Gastroesophageal sphincter (tissue), 4 donors: ENCODE measurements around the gene FOXJ1. TPM values are rescaled to one million over a fixed set of nuclear protein-coding genes. Genes with fewer than 3 reads are reported as not detected.

ENCODE experiments used
- ATAC-seq: fragments of 150-250 bp; one replicate; pipeline ENCODE4 v1.9.1; 2016; ENCODE audit warnings: mild to moderate bottlenecking, moderate library complexity
- H3K27ac ChIP-seq, 4 donors: fragments of 200-600 bp; sonication (generic) in 3 of 4; 1 replicate in 3 of 4; 2 replicates in 1 of 4; pipeline ENCODE4 v1.5.1; 2016 to 2019
- H3K27me3 ChIP-seq: fragments of 200-600 bp; sonication (generic); one replicate; pipeline ENCODE4 v1.5.1; 2019
- H3K36me3 ChIP-seq, 2 donors: fragments of 200-600 bp; sonication (generic); one replicate each; pipeline ENCODE4 v1.5.1; 2019; ENCODE audit warnings: control low read depth in 1 of 2
- H3K4me1 ChIP-seq, 3 donors: fragments of 200-600 bp; sonication (generic); 1 replicate in 2 of 3; 2 replicates in 1 of 3; pipeline ENCODE4 v1.5.1; 2016 to 2019; ENCODE audit warnings: control low read depth in 2 of 3
- H3K4me3 ChIP-seq, 2 donors: fragments of 200-600 bp; sonication (generic); one replicate each; pipeline ENCODE4 v1.5.1; 2019; ENCODE audit warnings: mild to moderate bottlenecking in 1 of 2, moderate library complexity in 1 of 2
- H3K9me3 ChIP-seq, 3 donors: fragments of 200-600 bp; sonication (generic); one replicate each; pipeline ENCODE4 v1.5.1; 2017 to 2019; ENCODE audit warnings: control low read depth in 2 of 3
- EP300 ChIP-seq: sonication (generic); formaldehyde crosslinking; IDR thresholded peaks from one replicate; pipeline ENCODE4 v1.6.1; 2017; ENCODE audit warnings: antibody characterized with exemption, mild to moderate bottlenecking
- POLR2A ChIP-seq, 2 donors: fragments of 450-650 bp; IDR thresholded peaks; one replicate each; pipeline ENCODE4 v1.6.1; 2017; ENCODE audit warnings: antibody characterized with exemption in 2 of 2, mild to moderate bottlenecking in 2 of 2, moderate library complexity in 1 of 2
- POLR2AphosphoS5 ChIP-seq: sonication (generic); formaldehyde crosslinking; IDR thresholded peaks from one replicate; pipeline ENCODE4 v1.6.1; 2017; ENCODE audit warnings: antibody characterized with exemption
- WGBS, 2 donors: methylation state at CpG; one replicate each; pipeline ENCODE4 v1.1.5; 2018; ENCODE audit warnings: low coverage in 1 of 2; 5-methylcytosine and 5-hydroxymethylcytosine counted together
- total RNA-seq, 4 donors: library from RNA; depleted of rRNA; stranded (reverse); fragments of >200 nt; gene quantifications; one replicate each; pipeline ENCODE4 v1.1.0, GENCODE V29; 2016
- TF ChIP-seq, protein P1 (sequence below), 4 experiments: fragments of 200-600 bp in 2 of 4; fragments of 450-650 bp in 2 of 4; sonication (generic) in 1 of 4; IDR thresholded peaks; one replicate each; pipeline ENCODE4 v1.5.1; 2017 to 2019; ENCODE audit warnings: antibody characterized with exemption in 4 of 4, mild to moderate bottlenecking in 2 of 4, moderate library complexity in 2 of 4

The FOXJ1 gene
- total RNA-seq, 4 donors from 2014 or later = not detected

DNA sequence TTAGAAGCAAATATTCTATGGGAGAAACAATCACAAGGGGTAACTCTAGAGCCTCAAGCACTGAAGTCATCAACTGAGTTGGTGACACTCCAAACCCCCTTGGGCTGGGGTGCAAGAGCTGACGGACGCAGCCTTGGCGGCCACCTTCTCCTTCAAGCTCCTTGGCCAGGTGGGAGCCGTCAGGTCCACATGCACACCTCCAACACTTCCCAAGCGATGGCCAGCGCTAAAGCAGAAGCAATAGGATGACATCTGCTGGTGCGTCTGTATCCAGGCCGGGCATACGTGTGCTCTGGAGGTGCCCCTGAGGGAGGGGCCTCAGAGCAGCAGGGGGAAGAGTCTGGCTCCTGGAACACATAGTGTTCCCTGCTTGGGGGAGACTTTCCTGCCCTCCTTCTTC is 12.2 kb upstream of the FOXJ1 start:
- peaks cover 0 to 18% (median 0%) of the 10 kb centered on the region in 3 donors for H3K4me1 ChIP-seq
- no peak overlapping the region for H3K27ac ChIP-seq
- H3K27me3 ChIP-seq = no peaks in the 10 kb centered on the region
- no peak overlapping the region for H3K4me3 ChIP-seq
- no peaks in the 10 kb centered on the region for H3K9me3 ChIP-seq
- ATAC-seq = no peak
- TF ChIP-seq, protein P1, sequence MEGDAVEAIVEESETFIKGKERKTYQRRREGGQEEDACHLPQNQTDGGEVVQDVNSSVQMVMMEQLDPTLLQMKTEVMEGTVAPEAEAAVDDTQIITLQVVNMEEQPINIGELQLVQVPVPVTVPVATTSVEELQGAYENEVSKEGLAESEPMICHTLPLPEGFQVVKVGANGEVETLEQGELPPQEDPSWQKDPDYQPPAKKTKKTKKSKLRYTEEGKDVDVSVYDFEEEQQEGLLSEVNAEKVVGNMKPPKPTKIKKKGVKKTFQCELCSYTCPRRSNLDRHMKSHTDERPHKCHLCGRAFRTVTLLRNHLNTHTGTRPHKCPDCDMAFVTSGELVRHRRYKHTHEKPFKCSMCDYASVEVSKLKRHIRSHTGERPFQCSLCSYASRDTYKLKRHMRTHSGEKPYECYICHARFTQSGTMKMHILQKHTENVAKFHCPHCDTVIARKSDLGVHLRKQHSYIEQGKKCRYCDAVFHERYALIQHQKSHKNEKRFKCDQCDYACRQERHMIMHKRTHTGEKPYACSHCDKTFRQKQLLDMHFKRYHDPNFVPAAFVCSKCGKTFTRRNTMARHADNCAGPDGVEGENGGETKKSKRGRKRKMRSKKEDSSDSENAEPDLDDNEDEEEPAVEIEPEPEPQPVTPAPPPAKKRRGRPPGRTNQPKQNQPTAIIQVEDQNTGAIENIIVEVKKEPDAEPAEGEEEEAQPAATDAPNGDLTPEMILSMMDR (IDR thresholded peaks at IDR 0.05) = no peak
- TF ChIP-seq POLR2A (IDR thresholded peaks at IDR 0.05) (no peak), POLR2AphosphoS5 (no peak), EP300 (no peak)
- WGBS, 2 donors = 100% methylated on average over 1 of the region's 9 CpGs; no CpG with 5 or more reads in 1 of the 2 donors
- H3K36me3 ChIP-seq = no peaks in the 10 kb centered on the region

DNA sequence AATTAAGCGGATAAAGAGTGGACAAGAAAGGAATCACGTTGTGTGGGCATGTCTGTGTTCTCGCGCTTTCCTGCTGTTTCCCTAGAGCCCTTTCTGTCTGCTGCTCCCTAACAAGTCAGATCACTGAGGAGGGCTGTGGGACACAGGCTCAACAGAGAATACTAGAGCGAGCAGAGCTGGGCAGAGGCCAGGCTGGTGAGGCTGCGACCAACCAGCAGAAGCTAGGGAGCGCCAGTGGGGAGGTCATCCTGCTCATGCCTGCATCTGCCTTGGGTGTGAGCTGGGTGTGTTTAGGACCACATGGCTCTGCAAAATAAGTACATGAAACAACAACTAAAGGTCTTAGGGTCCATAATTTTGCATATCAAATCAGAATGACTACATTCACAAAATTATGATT is 11.5 kb upstream of the FOXJ1 start:
- H3K27ac ChIP-seq = no peak overlapping the region
- no peak overlapping the region for H3K4me3 ChIP-seq
- no peaks in the 10 kb centered on the region for H3K9me3 ChIP-seq
- ATAC-seq = no peak
- no peaks in the 10 kb centered on the region for H3K36me3 ChIP-seq
- no peaks in the 10 kb centered on the region for H3K27me3 ChIP-seq
- WGBS, 2 donors = 87 to 88% methylated on average over 6 to 7 of the region's 7 CpGs
- TF ChIP-seq, protein P1 (IDR thresholded peaks at IDR 0.05) = no peak
- no peak for TF ChIP-seq POLR2AphosphoS5
- no peak for TF ChIP-seq EP300
- TF ChIP-seq POLR2A (IDR thresholded peaks at IDR 0.05) = no peak
- H3K4me1 ChIP-seq = peaks cover 0 to 18% (median 0%) of the 10 kb centered on the region in 3 donors

DNA sequence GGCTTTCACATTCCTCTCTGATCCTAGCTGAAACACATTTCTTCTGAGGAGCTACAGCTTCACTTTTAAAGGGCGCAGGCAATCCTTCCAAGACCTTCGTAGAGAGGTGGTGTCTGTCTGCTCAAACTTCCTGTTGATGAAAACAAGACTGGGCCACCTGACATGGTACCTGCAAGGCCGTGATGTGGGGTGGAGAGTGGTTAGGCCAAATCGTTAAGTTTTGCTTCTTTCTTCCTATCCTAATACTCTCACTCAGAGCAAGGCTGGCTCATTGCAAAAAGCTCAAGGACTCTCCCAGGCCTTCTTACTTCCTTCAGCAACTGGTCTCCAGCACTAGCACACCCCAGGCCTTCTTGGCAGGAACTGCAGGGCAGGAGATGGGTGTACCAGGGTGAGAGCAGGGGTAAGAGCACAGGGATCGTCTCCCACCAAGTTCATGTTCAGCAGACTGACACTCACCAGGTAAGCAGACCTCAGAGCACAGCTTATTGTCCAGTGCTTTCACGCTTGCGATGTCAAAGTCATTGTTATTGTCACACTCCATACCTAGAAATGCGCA is 10.9 kb upstream of the FOXJ1 start:
- Histone ChIP-seq H3K36me3 (no peaks in the 10 kb centered on the region), H3K9me3 (no peaks in the 10 kb centered on the region), H3K27ac (no peak overlapping the region), H3K4me3 (no peak overlapping the region), H3K4me1 (peaks cover 0 to 18% (median 0%) of the 10 kb centered on the region in 3 donors), H3K27me3 (no peaks in the 10 kb centered on the region)
- WGBS, 2 donors = 95 to 100% methylated on average over 2 to 8 of the region's 8 CpGs
- no peak for TF ChIP-seq POLR2AphosphoS5
- no peak for TF ChIP-seq EP300
- TF ChIP-seq, protein P1 (IDR thresholded peaks at IDR 0.05) = no peak
- no peak for TF ChIP-seq POLR2A (IDR thresholded peaks at IDR 0.05)
- no peak for ATAC-seq

DNA sequence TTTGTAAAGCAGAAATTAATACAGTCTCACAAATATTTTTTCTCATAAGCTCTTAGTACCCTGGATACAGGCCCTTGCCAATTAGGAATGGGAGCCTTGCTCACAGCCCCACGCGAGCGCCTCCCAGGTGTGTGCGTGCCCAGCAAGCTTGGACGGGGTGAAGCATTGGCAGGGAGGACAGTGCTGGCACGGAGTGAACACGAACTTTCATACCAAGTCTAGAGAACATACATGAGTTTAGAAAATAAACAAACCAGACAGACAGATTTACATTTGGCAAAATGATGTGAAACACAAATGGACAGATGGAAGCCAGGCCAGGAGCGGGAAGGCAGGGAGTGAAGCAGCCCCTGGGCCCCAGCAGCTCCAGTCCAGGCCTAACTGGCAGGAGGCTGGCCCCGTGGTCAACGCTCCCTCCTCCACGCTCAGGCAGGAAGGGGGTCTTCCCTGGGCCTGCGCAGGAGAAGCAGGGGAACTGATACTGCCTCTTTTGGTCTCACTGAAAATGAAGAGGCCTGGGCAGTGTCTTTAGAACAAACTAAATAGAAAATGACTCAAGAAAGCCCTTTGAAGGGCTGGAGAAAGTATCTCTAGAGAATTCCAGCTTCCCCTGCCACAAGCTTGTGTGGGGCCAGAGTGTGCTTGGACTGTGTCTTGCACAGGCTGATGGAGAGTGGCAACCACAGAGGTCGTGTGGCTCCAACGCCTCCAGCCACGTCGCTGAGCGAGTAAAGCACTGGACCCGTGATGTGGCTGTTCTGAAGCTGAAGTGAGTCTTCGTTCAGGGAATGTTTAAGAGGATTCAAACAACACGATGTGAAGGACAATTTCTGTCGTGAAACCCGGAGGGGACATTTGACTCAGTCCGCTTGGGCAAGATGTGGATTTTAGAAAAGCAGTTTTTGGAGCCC is 9.9 kb upstream of the FOXJ1 start:
- Histone ChIP-seq H3K9me3 (no peaks in the 10 kb centered on the region), H3K36me3 (no peaks in the 10 kb centered on the region), H3K4me3 (no peak overlapping the region), H3K27ac (peak overlapping the region in 3 of 4 donors; percentile 51 to 66 (median 62)), H3K4me1 (peaks cover 0 to 18% (median 0%) of the 10 kb centered on the region in 3 donors), H3K27me3 (no peaks in the 10 kb centered on the region)
- 28 to 79% methylated on average over 2 to 11 of the region's 23 CpGs for WGBS, 2 donors
- no peak for TF ChIP-seq EP300
- TF ChIP-seq, protein P1 (IDR thresholded peaks at IDR 0.05) = no peak
- no peak for ATAC-seq
